ENCODE measurements around the gene KRTAP3-2. TPM values are rescaled to one million over a fixed set of nuclear protein-coding genes. Genes with fewer than 3 reads are reported as not detected.

KRTAP3-2 gene
- total RNA-seq, 1 experiment from 2014 or later, result not detected

GRCh38 chr17:41024697-41025096 is 25.0 kb upstream of the KRTAP3-2 start:
- Mint-ChIP-seq H3K9me3 (ENCODE audit: unreplicated experiment) (no peaks in the 10 kb centered on the region), H3K27ac (ENCODE audit: low read depth, unreplicated experiment) (no peak overlapping the region), H3K36me3 (ENCODE audit: insufficient read depth, unreplicated experiment) (no peaks in the 10 kb centered on the region), H3K27me3 (ENCODE audit: insufficient read depth, unreplicated experiment) (no peaks in the 10 kb centered on the region), H3K4me1 (ENCODE audit: insufficient read depth, unreplicated experiment) (no peaks in the 10 kb centered on the region), H3K4me3 (ENCODE audit: unreplicated experiment) (no peak overlapping the region)
- no peak for TF ChIP-seq CTCF (IDR thresholded peaks at IDR 0.05; ENCODE audit: unreplicated experiment)
- ChIA-PET CTCF (no interaction called here), POLR2A (no interaction called here)
- DNase-seq (ENCODE audit: unreplicated experiment), result no peak
- no TSS peak for BruUV-seq (replicated peaks)
- intact Hi-C loops (cut with micrococcal nuclease), result no loop called here

- Mint-ChIP-seq H3K9me3 (ENCODE audit: unreplicated experiment) (no peaks in the 10 kb centered on the region), H3K4me1 (ENCODE audit: insufficient read depth, unreplicated experiment) (no peaks in the 10 kb centered on the region), H3K4me3 (ENCODE audit: unreplicated experiment) (no peak overlapping the region), H3K36me3 (ENCODE audit: insufficient read depth, unreplicated experiment) (no peaks in the 10 kb centered on the region), H3K27ac (ENCODE audit: low read depth, unreplicated experiment) (no peak overlapping the region), H3K27me3 (ENCODE audit: insufficient read depth, unreplicated experiment) (no peaks in the 10 kb centered on the region)
- TF ChIP-seq CTCF (IDR thresholded peaks at IDR 0.05; ENCODE audit: unreplicated experiment), result no peak
- POLR2A ChIA-PET, result no interaction called here
- intact Hi-C loops (cut with micrococcal nuclease), result no loop called here
- BruUV-seq (replicated peaks), result no TSS peak
- no peak for DNase-seq (ENCODE audit: unreplicated experiment)
- CTCF ChIA-PET, result no interaction called here
Observed at GRCh38 chr17:41020336-41020735, 20.6 kb upstream of the KRTAP3-2 start.

GRCh38 chr17:41019415-41019814 is 19.7 kb upstream of the KRTAP3-2 start:
- CTCF ChIA-PET, result interaction anchor here (0.6 to 0.8 kb wide), 2 partner anchors 113 to 203 kb away, joined by 3 read pairs; no protein-coding TSS in a partner anchor
- no peak for TF ChIP-seq CTCF (IDR thresholded peaks at IDR 0.05; ENCODE audit: unreplicated experiment)
- H3K27me3 Mint-ChIP-seq (ENCODE audit: insufficient read depth, unreplicated experiment), result no peaks in the 10 kb centered on the region
- no peak for DNase-seq (ENCODE audit: unreplicated experiment)
- no TSS peak for BruUV-seq (replicated peaks)
- POLR2A ChIA-PET, result no interaction called here
- H3K36me3 Mint-ChIP-seq (ENCODE audit: insufficient read depth, unreplicated experiment), result no peaks in the 10 kb centered on the region
- intact Hi-C loops (cut with micrococcal nuclease), result no loop called here
- no peak overlapping the region for H3K4me3 Mint-ChIP-seq (ENCODE audit: unreplicated experiment)
- H3K4me1 Mint-ChIP-seq (ENCODE audit: insufficient read depth, unreplicated experiment), result no peaks in the 10 kb centered on the region
- no peaks in the 10 kb centered on the region for H3K9me3 Mint-ChIP-seq (ENCODE audit: unreplicated experiment)
- no peak overlapping the region for H3K27ac Mint-ChIP-seq (ENCODE audit: low read depth, unreplicated experiment)

- POLR2A ChIA-PET, result no interaction called here
- Mint-ChIP-seq H3K9me3 (ENCODE audit: unreplicated experiment) (no peaks in the 10 kb centered on the region), H3K27ac (ENCODE audit: low read depth, unreplicated experiment) (no peak overlapping the region), H3K27me3 (ENCODE audit: insufficient read depth, unreplicated experiment) (no peaks in the 10 kb centered on the region), H3K4me3 (ENCODE audit: unreplicated experiment) (no peak overlapping the region), H3K4me1 (ENCODE audit: insufficient read depth, unreplicated experiment) (no peaks in the 10 kb centered on the region), H3K36me3 (ENCODE audit: insufficient read depth, unreplicated experiment) (no peaks in the 10 kb centered on the region)
- intact Hi-C loops (cut with micrococcal nuclease), result no loop called here
- CTCF ChIA-PET, result interaction anchor here (0.8 to 0.9 kb wide), 2 partner anchors 18 to 112 kb away, joined by 3 to 4 read pairs; no protein-coding TSS in a partner anchor
- no TSS peak for BruUV-seq (replicated peaks)
- DNase-seq (ENCODE audit: unreplicated experiment), result no peak
- no peak for TF ChIP-seq CTCF (IDR thresholded peaks at IDR 0.05; ENCODE audit: unreplicated experiment)
Observed at GRCh38 chr17:41018541-41018940, 18.8 kb upstream of the KRTAP3-2 start.

Measured in MCF 10A (cell line).